ENCODE data around the gene IGF1.
"Not testable (repeated sequence)": the region's sequence is repeated elsewhere in the genome, so short reads cannot be mapped to it uniquely, and the experiment has no call there.

The IGF1 gene

DNA sequence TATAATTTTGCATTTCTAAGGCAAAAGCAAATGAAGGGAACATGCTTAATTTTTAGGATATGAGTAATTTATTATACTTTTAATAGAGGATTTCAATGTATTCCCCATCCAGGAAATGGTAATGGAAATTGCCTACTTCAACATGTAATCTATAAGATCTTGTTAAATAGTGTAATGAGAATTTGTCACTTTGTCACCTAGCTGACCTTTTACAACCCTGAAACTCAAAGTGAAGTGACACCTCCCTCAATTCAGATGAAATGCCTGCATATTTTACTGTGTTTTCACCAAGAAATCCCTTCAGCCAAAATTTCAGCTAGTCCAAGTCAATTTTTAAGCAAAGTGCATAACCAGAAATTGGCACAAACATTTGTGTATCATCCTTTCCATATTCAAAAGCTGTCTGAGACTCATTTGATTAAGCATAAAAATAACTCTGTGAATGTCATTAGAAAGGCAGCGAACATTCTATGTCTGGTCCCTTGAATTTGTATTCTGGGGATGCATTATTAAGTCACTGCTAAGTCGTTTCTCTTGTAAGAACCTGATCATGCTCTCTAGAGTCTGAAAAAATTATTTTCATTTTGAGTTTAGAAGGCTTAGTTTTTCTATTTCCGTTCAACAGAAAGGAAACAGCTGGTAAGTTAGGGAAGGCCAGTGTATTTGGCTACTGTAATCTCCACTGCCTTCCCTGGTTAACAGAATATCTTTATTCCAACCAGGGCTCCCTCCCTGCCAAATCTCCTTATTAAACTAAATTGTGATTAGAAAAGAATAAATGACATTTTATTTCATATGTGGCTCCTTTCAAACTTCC is 100.8 kb downstream of the IGF1 start:
- DNase-seq: no peak

DNA sequence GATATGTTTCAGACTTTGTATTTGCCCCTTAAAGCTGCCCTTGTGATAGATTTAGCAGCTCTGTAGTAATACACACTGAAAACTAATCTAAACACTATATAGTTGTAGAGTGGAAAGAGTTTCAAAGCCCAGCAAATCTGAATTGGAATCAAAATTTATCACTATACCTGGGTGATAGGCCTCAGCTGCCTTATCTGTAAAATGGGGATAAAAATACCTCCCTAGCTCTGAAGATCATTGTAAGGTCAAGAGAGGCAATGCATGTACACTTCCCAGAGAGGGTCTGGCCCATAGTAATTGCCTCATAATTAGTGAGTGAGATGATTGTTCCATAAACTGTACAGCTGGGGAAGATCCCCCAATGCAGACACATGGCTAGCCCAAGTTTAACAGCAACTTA is 103.6 kb downstream of the IGF1 start:
- no peak for DNase-seq

DNA sequence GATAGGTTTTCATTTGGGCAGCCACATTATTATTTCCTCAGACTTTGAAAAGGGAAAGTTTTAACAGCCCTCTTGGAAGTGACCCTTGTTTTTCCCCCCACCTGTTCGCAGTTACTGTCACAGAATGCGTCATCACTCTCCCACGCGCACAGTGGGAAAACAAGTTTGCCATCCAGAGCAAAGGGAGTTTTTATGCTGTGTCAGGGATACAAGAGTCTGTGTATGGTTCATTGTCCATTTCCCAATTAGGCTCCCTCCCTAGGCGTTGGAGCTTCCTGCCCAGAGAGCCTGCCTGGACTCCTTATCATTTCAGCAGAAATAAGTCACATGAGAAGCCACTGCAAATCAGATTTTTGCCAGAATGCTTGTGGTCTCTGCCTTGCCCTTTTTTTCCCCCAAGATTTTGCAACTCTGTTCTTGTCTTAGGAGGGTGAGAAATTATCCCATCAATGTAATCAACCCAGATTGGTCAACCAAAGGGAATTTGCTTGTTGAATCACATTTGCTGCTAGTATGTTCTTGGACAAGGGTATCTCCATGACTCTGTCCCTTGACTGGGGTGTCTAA is 104.1 kb downstream of the IGF1 start:
- DNase-seq: no peak

DNA sequence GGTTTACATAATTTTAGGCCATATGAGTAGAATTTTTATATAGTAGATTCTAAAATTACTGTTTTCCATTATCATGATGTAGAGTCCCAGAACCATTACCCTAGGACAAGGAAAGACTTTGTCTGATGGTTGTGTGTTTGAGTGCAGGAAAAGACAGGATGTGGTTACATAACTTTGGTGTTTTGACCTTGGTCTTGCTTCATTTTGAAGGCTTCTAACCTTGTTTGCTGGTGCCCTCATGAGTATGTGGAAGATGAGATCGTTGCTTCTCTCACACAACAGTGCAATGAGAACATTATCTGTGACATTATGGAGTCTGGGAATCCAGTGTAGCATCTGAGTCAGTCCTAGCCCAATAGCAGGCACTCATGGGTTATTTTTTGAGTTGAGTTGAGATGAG is 106.2 kb downstream of the IGF1 start:
- no peak for DNase-seq

DNA sequence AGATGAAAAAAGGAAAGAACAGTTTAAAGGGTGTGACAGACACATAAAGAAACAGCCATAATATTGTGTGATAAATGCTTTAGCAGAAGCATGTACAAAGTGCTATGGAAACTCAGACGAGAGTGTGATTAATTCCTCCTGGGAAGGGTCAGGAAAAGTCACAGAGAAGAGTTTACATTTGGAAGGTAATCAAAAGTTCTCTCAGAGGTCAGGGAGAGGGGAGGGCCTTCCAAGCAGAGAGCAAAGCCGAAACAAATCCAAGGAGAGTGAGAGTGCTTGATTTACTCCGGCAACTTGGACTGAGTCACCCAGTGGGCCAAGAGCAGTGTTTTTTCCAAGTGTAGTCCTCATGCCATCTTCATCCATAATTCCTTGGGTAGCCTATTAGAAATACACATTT is 108.3 kb downstream of the IGF1 start:
- DNase-seq: no peak

DNA sequence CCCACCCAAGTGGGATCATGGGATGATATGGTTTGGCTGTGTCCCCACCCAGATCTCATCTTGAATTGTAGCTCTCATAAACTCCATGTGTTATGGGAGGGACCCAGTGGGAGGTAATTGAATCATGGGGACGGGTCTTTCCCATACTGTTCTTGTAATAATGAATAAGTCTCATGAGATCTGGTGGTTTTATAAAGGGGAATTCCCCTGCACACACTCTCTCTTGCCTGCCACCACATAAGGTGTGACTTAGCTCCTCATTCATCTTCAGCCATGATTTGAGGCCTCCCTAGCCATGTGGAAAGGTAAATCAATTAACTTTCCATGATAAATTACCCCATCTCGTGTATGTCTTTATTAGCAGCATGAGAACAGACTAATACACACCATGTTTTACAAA is 109.2 kb downstream of the IGF1 start:
- no peak for DNase-seq

DNA sequence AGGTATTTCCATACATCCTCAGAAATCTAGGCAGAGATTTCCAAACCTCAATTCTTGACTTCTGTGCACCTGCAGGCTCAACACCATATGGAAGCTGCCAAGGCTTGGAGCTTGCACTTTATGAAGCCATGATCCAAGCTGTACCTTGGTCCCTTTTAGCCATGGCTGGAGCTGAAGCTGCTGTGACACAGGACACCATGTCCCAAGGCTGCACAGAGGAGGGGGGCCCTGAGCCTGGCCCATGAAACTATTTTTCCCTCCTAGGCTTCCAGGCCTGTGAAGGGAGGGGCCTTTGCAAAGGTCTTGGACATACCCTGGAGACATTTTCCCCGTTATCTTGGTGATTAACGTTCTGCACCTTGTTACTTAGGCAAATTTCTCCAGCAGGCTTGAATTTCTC is 110.5 kb downstream of the IGF1 start:
- no peak for DNase-seq

DNA sequence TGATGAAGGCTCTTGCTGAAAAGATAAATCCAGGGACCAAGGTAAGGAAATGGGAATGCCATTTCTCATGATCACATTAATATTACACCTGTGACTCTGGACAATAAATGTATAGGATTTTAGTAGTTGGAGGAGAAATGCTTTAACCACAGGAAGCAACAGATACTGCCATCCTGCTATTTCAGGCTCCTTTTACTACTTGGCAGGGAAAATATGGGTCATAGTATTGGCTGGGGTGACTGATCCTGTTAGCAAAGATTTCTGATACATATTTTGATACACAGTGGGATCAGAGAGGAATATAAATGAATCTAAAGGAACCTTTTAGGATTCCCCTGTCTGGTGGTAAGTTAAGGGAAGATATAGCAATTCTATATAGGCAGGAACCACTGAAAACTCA is 115.0 kb downstream of the IGF1 start:
- DNase-seq: no peak

DNA sequence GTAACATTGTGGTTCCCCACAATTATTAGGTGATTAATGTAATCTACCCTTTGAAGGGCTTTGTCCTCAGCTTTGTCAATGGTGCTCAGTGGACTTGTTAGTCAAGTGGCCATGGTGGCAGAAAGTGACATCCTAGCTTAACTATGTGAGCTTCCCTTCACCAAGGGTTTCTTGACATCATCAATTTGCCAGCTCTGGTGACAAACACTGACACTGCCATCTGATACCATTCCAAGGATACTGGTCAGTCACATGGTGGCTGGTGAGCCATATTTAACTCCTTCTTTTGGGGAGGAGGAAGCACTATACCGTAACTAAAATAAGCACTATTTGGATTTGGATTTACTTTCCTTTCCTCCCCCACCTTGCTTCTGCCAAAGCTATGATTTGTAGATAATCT is 115.7 kb downstream of the IGF1 start:
- DNase-seq: no peak

DNA sequence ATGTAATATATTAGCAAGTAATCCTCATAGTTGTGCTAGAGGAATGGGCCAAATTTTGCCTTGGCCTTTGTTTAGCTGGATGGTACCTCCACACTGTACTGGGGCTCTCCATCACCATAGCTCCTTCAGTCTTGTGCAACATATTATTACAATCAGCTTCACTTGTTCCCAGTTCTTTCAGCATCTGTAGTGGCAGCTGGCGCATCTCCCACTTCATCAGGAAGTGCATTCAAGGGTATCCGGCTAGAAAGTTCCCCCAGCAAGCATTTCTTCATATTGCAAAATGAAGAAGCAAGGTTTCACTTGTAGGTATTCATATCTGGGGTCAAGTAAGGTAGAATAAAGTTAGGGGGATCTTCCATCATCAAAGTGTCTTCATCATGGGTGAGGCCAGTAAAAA is 123.7 kb downstream of the IGF1 start:
- no peak for DNase-seq

DNA sequence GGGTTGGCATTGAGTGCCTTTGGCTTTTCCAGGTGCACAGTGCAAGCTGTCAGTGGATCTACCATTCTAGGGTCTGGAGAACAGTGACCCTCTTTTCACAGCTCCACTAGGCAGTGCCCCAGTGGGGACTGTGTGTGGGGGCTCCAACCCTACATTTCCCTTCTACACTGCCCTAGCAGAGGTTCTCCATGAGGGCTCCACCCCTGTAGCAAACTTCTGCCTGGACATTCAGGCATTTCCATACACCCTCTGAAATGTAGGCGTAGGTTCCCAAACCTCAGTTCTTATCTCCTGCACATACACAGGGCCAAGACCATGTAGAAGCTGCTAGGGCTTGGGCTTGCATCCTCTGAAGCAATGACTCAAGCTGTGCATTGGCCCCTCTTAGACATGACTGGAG is 126.1 kb downstream of the IGF1 start:
- not testable (repeated sequence) for DNase-seq

DNA sequence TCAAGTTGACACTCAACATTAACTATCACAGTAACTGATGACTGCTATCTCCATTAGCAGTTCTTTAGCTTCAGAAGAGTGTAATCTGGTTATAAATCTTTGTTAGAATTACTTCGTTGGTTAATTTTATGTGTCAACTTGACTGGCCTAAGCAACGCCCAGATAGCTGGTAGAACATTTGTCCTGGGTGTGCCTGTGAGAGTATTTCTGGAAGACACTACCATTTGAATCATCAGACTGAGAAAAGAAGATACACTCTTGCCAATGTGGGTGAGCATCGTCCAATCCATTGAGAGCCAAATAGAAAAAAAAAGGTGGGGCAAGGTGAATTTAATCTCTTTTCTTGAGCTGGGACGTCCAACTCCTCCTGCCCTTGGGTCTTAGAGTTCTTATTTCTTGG is 129.0 kb downstream of the IGF1 start:
- no peak for DNase-seq

DNA sequence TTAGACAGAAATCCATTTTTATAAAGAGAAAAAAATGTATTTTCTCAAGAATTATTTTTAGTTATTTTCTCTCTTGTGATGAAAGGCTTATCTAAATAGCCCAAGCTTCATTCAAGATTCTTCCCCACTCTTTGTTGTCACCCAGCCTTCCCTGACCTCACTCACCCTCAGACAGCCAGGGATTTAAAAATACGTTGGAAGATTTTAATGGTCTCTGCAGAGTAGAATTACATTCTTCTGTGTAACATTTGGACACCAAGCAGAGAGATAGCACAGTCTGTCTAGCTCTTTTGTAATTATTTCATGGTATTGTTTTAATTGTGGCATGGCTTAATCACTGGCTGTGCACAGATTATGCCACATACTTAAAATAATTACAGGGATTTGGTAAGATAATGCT is 130.3 kb downstream of the IGF1 start:
- DNase-seq: no peak

DNA sequence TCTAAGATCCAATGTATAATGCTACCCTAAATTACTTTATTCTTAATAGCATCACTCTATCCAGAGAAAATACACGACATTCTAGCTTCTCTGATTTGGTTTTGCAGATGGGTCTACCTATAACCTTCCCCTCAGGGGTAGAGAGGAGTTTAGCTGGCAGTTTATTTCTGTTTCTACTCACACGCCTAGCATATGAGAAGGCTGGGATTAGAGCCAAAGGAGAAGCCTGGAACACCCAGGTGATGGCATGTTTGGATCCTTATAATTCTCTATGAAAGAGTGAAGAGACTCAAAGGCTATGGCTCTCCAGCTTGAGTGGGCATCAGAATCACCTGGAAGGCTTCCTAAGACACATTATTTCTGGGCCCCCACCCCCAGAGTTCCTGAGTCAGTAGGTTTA is 131.3 kb downstream of the IGF1 start:
- no peak for DNase-seq

DNA sequence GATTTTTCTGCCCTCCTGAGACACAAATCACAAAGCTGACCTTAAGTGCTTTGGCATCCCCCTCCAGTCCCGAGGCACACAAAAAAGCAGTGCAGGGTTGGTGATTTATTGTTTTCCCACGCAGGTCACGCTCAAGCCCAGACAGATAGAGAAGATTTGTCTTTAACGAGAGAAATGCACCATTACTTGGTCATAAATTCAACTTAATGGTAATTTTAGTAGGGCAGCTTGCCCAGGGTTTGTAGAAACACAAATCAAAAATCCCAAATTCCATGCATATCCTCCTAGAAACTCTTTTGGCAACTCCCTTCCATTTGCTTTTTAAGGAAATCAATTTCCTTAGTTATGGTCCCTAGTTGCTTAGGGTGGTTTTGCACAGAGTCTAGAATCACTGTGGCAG is 132.6 kb downstream of the IGF1 start:
- DNase-seq: no peak
